Measurements from ENCODE around the gene WDR4.

- TF ChIP-seq POLR2A (IDR thresholded peaks at IDR 0.05; ENCODE audit: low read depth, low read length) (no peak), FOS (IDR thresholded peaks at IDR 0.05; ENCODE audit: low read depth, low read length) (no peak), CTCF (conservative IDR thresholded peaks at IDR 0.05; ENCODE audit: low read depth, low read length) (no peak)
These were observed 42.5 kb downstream of the WDR4 start for GRCh38 chr21:42836767-42837301.
